Measurements from ENCODE around the gene CTTNBP2NL.

Gene CTTNBP2NL

GRCh38 chr1:112502826-112503225, 106.8 kb downstream of the CTTNBP2NL start:
- no peak for TF ChIP-seq CTCF (IDR thresholded peaks at IDR 0.05; ENCODE audit: borderline replicate concordance, insufficient read depth, low read depth, low read length)
- no peak overlapping the region for H3K4me3 ChIP-seq (ENCODE audit: low read depth, low read length)

DNA sequence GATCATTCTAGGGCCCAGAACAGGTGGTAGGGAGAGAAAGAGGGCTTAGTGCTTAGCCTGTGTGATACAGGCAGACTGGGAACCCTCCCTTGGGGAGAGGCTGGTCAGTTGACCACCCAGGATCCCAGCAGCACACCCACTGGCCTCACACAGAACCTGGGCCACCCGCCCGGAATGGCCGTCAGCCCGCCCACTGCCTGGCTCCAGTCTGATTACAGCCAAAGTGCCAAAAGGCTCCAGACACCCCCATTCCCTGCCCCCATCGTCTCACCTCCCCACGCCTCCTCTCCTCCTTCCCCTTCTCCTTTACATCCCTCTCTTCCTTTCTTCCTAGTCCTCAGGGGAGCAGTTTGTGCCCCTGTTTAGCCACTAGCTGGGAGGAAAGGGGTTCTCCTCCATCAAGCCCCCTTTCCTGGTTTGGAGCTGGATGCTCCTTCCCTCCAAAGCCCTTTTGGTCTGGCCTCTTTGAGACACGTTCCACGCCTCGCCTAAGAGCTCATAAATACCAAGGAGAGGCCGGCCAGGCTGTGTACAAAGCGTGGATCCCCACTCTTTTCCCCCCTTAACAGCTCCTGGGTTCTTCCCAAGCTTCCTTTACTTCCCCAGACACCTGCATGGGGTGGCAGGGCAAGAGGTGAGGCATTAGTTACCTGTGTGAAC, 108.1 kb downstream of the CTTNBP2NL start:
- TF ChIP-seq CTCF (IDR thresholded peaks at IDR 0.05; ENCODE audit: borderline replicate concordance, insufficient read depth, low read depth, low read length), result no peak
- H3K4me3 ChIP-seq (ENCODE audit: low read depth, low read length), result no peak overlapping the region

GRCh38 chr1:112504661-112505399, 108.8 kb downstream of the CTTNBP2NL start:
- no peak overlapping the region for H3K4me3 ChIP-seq (ENCODE audit: low read depth, low read length)
- TF ChIP-seq CTCF (IDR thresholded peaks at IDR 0.05; ENCODE audit: borderline replicate concordance, insufficient read depth, low read depth, low read length), result no peak

DNA sequence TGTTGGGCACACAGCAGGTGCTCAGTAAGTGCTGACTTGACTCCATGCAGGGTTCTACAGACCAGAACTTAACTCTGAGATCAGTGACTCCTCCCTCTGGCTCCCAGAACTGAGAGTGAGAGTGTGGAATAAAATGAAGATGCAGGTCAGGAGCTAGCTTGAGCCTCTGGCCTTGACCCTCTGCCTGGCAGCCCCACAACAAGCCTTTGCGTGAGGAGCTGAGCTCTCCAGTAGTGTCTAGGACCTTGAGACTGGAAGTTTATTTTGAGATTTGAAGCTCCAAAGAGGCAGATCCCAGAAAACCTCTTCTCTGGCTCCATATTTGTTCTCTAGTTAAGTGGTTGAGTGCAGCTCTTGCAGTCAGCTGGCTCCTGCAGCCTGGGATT, 109.4 kb downstream of the CTTNBP2NL start:
- H3K4me3 ChIP-seq (ENCODE audit: low read depth, low read length), result no peak overlapping the region
- no peak for TF ChIP-seq CTCF (IDR thresholded peaks at IDR 0.05; ENCODE audit: borderline replicate concordance, insufficient read depth, low read depth, low read length)

DNA sequence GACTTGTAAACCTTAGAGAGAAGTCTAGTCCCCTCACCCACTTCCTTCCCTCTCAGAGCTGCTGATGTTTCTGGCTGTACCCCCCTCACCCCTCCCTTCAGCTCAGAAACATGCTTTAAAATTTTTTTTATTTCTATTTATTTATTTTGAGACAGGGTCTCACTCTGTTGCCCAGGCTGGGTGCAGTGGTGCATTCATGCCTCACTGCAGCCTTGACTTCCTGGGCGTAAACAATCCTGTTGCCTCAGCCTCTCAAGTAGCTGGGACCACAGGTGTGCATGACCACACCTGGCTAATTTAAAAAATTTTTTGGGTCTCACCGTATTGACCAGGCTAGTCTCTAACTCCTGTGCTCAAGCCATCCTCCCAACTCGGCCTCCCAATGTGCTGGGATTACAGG, 109.9 kb downstream of the CTTNBP2NL start:
- no peak overlapping the region for H3K4me3 ChIP-seq (ENCODE audit: low read depth, low read length)
- TF ChIP-seq CTCF (IDR thresholded peaks at IDR 0.05; ENCODE audit: borderline replicate concordance, insufficient read depth, low read depth, low read length), result no peak

DNA sequence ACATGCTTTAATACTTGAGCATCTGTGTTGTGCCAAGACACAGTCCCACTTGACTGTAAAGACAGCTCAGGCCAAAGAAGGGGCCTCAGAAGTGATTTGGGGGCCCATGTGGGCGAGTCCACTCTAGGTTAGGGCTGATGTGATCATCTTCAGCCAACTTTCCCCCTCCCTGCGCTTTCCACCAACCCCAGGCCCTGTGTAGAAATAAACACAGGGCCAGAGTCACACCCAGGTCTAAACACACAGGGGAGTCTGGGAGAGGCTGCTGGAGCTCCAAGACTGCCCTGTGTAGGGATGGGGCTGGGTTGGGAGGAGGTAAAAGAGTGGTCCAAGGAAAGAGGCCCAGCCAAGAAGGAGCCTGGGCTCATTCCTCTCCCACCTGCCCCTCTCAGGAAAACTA, 110.3 kb downstream of the CTTNBP2NL start:
- no peak overlapping the region for H3K4me3 ChIP-seq (ENCODE audit: low read depth, low read length)
- TF ChIP-seq CTCF (IDR thresholded peaks at IDR 0.05; ENCODE audit: borderline replicate concordance, insufficient read depth, low read depth, low read length), result no peak

GRCh38 chr1:112506731-112507130, 110.7 kb downstream of the CTTNBP2NL start:
- no peak overlapping the region for H3K4me3 ChIP-seq (ENCODE audit: low read depth, low read length)
- no peak for TF ChIP-seq CTCF (IDR thresholded peaks at IDR 0.05; ENCODE audit: borderline replicate concordance, insufficient read depth, low read depth, low read length)
